Measurements from ENCODE around the gene ELMO3.
A peak's percentile ranks its signal among the peaks of the same experiment; 100 is the strongest.

Gene ELMO3

DNA sequence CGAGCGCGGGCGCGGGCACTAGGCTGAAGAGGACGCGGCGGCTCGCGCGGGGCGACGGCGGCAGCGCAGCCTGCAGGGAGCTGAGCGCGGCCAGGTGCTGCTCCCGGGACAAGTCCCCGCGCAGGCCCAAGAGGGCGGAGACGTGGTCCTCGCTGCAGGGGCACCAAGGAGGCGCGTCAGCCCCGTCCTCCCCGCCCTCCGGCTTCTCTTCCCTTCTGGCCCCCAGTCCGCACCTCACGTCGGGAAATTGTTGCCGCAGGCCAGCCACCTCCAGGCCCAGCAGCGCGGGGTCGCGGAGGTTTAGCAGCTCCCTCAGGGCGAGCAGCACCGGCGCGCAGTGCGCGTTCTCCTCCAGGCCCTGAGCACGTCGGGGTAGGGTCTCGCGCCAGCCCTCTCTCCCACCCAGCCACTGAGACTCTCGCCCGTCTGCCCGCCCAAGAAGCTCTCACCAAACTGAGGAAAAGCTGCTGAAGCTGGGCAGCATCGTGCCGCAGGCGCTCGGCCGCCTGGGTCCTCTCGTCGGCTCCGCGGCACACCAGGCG lies 14.4 kb upstream of the ELMO3 start:
- no peaks in the 10 kb centered on the region for H3K9me3 ChIP-seq (ENCODE audit: control insufficient read depth, insufficient read depth, low read length)
- no peak overlapping the region for H3K9ac ChIP-seq (ENCODE audit: low read depth, low read length)
- no peaks in the 10 kb centered on the region for H3K36me3 ChIP-seq (ENCODE audit: control insufficient read depth, insufficient read depth, low read length)
- H3K4me3 ChIP-seq (ENCODE audit: low read depth, low read length) = peak overlapping the region; percentile 96
- H3K27ac ChIP-seq (ENCODE audit: low read depth, low read length) = no peak overlapping the region
- peaks cover 28% of the 10 kb centered on the region for H3K27me3 ChIP-seq (ENCODE audit: control insufficient read depth, insufficient read depth, low read length)
- 0 out of 2 replicates have a peak, but pooled peaks cover 4% of the 10 kb centered on the region for H3K4me1 ChIP-seq (ENCODE audit: control insufficient read depth, insufficient read depth, low read length)

DNA sequence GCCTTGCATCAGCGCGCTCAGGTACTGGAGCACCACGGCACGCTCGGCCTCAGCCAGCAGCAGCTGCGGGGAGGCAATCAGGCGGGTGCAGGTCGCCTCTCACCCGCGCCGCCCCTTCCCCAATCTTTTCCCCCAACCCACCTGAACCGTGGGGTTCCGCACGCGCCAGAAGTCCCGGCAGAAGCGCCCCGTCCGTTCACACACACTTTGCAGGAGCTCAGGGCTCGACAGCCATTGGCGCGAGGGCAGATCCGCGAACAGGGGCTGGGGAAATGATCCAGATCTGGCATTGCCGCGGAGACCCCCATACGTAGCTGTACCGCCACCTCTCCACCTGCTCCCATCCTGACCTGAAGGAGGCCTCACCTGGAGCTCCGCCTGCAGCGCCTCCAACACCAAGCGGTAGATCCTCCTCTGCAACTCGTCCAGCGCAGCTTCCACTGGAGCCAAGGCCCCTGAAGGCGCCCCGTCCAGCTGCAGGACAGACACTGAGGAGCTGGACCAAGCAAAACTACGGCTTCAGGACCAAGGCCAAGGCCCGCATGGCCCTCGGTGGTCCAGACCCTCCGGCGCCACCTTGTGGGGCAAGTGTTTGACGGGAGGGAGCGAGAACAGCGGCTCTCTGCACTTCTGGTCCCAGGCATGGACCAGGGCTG lies 13.8 kb upstream of the ELMO3 start:
- Histone ChIP-seq H3K4me1 (ENCODE audit: control insufficient read depth, insufficient read depth, low read length) (0 out of 2 replicates have a peak, but pooled peaks cover 4% of the 10 kb centered on the region), H3K36me3 (ENCODE audit: control insufficient read depth, insufficient read depth, low read length) (no peaks in the 10 kb centered on the region), H3K9ac (ENCODE audit: low read depth, low read length) (no peak overlapping the region), H3K4me3 (ENCODE audit: low read depth, low read length) (peak overlapping the region; percentile 96; the same call in 1 of the 2 replicates), H3K9me3 (ENCODE audit: control insufficient read depth, insufficient read depth, low read length) (no peaks in the 10 kb centered on the region), H3K27me3 (ENCODE audit: control insufficient read depth, insufficient read depth, low read length) (peaks cover 28% of the 10 kb centered on the region), H3K27ac (ENCODE audit: low read depth, low read length) (no peak overlapping the region)

DNA sequence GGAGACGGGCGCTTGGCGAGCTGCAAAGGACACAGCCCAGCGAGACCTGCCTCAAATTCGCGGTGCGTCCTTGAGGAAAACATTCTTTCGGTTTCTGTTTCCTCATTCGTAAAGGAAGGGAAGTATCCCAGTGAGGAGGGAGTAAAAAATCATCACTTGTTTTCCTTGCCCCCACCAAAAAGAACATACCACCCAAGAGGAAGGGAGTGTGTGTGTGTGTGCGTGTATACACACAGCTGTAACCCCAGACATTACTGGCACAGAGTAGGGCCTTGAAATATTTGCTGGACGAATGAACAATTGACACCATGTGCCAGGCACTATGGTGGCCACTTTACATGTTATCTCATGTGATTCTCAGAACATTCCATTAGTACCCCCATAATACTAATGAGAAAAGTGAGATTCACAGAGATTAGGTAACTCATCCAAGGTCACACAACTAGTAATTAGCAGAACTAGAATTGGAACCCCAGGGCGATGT lies 13.2 kb upstream of the ELMO3 start:
- 0 out of 2 replicates have a peak, but pooled peaks cover 4% of the 10 kb centered on the region for H3K4me1 ChIP-seq (ENCODE audit: control insufficient read depth, insufficient read depth, low read length)
- H3K4me3 ChIP-seq (ENCODE audit: low read depth, low read length) = no peak overlapping the region
- no peak overlapping the region for H3K27ac ChIP-seq (ENCODE audit: low read depth, low read length)
- H3K9me3 ChIP-seq (ENCODE audit: control insufficient read depth, insufficient read depth, low read length) = no peaks in the 10 kb centered on the region
- no peak overlapping the region for H3K9ac ChIP-seq (ENCODE audit: low read depth, low read length)
- H3K27me3 ChIP-seq (ENCODE audit: control insufficient read depth, insufficient read depth, low read length) = peaks cover 28% of the 10 kb centered on the region
- no peaks in the 10 kb centered on the region for H3K36me3 ChIP-seq (ENCODE audit: control insufficient read depth, insufficient read depth, low read length)

DNA sequence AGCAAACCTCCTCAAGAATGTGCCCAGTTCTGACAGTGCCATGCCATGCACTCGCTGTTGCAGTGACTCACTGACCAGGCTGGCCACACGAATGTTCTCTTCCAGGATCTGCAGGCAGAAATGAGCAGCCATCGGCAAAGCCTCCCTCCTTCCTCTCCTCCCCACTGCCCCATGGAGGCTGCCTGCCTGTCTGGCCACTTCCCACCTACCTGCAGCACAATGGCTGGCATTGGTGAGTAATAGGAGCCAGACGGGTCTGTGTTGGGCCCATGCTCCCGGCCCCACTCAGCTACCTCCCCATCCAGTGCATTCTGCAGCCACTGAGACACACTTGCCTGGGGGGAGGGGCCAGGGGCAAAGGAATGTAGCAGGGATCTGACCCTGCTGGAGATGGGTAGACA lies 12.4 kb upstream of the ELMO3 start:
- Histone ChIP-seq H3K4me3 (ENCODE audit: low read depth, low read length) (no peak overlapping the region), H3K27ac (ENCODE audit: low read depth, low read length) (no peak overlapping the region), H3K4me1 (ENCODE audit: control insufficient read depth, insufficient read depth, low read length) (0 out of 2 replicates have a peak, but pooled peaks cover 4% of the 10 kb centered on the region), H3K9ac (ENCODE audit: low read depth, low read length) (no peak overlapping the region), H3K9me3 (ENCODE audit: control insufficient read depth, insufficient read depth, low read length) (no peaks in the 10 kb centered on the region), H3K27me3 (ENCODE audit: control insufficient read depth, insufficient read depth, low read length) (peaks cover 28% of the 10 kb centered on the region), H3K36me3 (ENCODE audit: control insufficient read depth, insufficient read depth, low read length) (no peaks in the 10 kb centered on the region)

DNA sequence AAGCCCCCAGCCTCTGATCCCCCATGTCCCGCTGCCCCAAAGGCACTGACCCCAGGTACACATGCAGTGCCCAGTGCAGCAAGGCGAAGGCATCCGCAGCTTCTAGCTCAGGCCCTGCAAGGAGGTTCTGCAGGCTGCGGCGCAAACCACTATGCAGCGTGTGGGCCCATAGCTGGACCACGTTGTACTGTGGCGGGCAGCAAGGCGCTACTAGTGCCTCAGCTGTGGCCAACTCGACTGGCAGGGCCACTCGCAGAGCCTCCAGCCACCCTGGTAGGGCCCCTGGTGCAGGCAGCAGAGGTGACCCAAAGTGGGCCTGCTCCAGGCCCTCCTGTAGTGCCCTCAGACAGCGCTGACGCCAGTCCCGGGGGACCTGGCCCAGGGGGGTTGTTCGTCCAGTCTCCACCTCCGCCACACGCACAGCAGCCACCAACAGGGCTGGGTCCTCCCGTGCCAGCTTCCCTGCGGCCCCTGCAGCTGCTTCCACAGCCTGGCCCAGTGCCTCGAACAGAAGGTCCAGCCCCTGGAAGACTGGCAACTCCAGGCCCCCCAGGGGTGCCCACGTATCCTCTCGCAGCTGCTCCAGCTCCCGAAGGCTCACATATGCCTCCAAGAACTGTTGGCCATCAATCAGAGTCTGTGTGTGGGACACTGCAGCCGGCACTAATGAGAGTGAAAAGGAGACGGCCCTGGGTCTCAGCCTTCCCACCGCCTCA lies 11.6 kb upstream of the ELMO3 start:
- no peak overlapping the region for H3K9ac ChIP-seq (ENCODE audit: low read depth, low read length)
- no peak overlapping the region for H3K27ac ChIP-seq (ENCODE audit: low read depth, low read length)
- H3K4me1 ChIP-seq (ENCODE audit: control insufficient read depth, insufficient read depth, low read length) = 0 out of 2 replicates have a peak, but pooled peaks cover 4% of the 10 kb centered on the region
- H3K36me3 ChIP-seq (ENCODE audit: control insufficient read depth, insufficient read depth, low read length) = no peaks in the 10 kb centered on the region
- no peak overlapping the region for H3K4me3 ChIP-seq (ENCODE audit: low read depth, low read length)
- H3K9me3 ChIP-seq (ENCODE audit: control insufficient read depth, insufficient read depth, low read length) = no peaks in the 10 kb centered on the region
- H3K27me3 ChIP-seq (ENCODE audit: control insufficient read depth, insufficient read depth, low read length) = peaks cover 28% of the 10 kb centered on the region

DNA sequence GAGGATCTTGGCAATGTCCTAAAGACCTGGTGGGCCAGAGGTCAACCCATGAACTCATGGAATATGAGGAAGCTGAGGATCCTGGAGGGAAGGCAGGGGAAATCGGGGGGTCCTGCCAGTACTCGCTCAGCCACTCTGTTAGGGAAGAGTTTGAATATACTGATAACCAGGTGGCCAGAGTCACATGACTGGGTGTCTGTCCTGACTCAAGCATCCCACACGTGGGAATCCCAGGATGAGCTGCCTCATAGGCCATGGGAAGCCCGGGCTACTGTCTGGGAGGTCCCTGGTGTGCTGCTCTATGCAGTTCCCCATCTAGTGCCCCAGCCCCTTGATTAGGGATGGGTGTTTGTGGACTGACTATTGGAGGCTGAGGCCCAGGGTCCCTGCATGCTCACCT lies 10.6 kb upstream of the ELMO3 start:
- no peaks in the 10 kb centered on the region for H3K9me3 ChIP-seq (ENCODE audit: control insufficient read depth, insufficient read depth, low read length)
- peaks cover 4% of the 10 kb centered on the region; the same call in 1 of the 2 replicates for H3K36me3 ChIP-seq (ENCODE audit: control insufficient read depth, insufficient read depth, low read length)
- H3K9ac ChIP-seq (ENCODE audit: low read depth, low read length) = no peak overlapping the region
- H3K4me3 ChIP-seq (ENCODE audit: low read depth, low read length) = no peak overlapping the region
- 0 out of 2 replicates have a peak, but pooled peaks cover 11% of the 10 kb centered on the region for H3K4me1 ChIP-seq (ENCODE audit: control insufficient read depth, insufficient read depth, low read length)
- no peak overlapping the region for H3K27ac ChIP-seq (ENCODE audit: low read depth, low read length)
- H3K27me3 ChIP-seq (ENCODE audit: control insufficient read depth, insufficient read depth, low read length) = peaks cover 28% of the 10 kb centered on the region

DNA sequence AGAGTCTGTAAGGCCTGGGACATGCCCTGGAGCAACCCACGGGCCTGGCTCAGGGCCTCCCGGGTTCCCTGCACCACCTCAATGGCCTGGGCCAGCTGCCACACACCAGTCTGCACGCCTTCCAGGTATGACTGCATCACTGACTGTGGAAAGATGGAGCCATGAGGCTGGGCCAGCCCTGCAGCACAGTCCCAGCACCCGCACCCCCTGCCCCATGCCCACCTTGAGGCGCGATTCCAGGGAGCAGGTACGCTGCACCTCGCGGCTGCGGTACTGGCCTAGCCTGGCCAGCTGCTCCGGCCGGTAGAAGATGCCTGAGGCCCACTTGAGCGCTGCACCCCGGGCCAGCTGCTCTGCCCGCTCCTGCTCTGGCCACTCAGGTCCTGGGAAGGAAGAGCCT lies 10.1 kb upstream of the ELMO3 start:
- 0 out of 2 replicates have a peak, but pooled peaks cover 11% of the 10 kb centered on the region for H3K4me1 ChIP-seq (ENCODE audit: control insufficient read depth, insufficient read depth, low read length)
- no peak overlapping the region for H3K9ac ChIP-seq (ENCODE audit: low read depth, low read length)
- peaks cover 28% of the 10 kb centered on the region for H3K27me3 ChIP-seq (ENCODE audit: control insufficient read depth, insufficient read depth, low read length)
- H3K4me3 ChIP-seq (ENCODE audit: low read depth, low read length) = no peak overlapping the region
- H3K9me3 ChIP-seq (ENCODE audit: control insufficient read depth, insufficient read depth, low read length) = no peaks in the 10 kb centered on the region
- H3K36me3 ChIP-seq (ENCODE audit: control insufficient read depth, insufficient read depth, low read length) = peaks cover 8% of the 10 kb centered on the region; the same call in 1 of the 2 replicates
- no peak overlapping the region for H3K27ac ChIP-seq (ENCODE audit: low read depth, low read length)

DNA sequence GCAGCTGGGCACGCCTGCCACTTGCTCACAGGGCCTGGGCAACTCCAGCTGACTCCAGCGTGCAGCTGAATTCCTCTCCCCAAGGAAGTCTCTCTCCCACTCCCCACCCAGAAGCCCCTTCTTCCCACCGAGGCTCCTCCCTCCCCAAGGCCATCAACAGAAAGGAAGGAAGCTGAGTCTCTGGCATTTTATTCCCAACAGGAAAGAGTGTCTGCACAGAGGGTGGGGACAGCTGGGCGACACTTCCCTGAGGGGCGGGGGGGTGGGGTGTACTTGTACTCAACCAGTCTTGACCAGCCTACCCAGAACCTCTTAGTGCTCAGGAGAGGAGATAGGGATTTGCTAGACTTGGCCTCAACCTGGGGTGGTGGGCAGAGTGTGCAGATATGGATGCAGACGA lies 8.9 kb upstream of the ELMO3 start, which contains the start of gene EXOC3L1:
Gene EXOC3L1, minus strand, starts transcription at position 96 of the 400 bp plus-strand sequence. CDS start 460 bp downstream, outside the sequence.
- Histone ChIP-seq H3K4me1 (ENCODE audit: control insufficient read depth, insufficient read depth, low read length) (0 out of 2 replicates have a peak, but pooled peaks cover 7% of the 10 kb centered on the region), H3K9me3 (ENCODE audit: control insufficient read depth, insufficient read depth, low read length) (no peaks in the 10 kb centered on the region), H3K36me3 (ENCODE audit: control insufficient read depth, insufficient read depth, low read length) (peaks cover 21% of the 10 kb centered on the region), H3K27ac (ENCODE audit: low read depth, low read length) (no peak within 1 kb of the TSS), H3K9ac (ENCODE audit: low read depth, low read length) (no peak within 1 kb of the TSS), H3K4me3 (ENCODE audit: low read depth, low read length) (no peak within 1 kb of the TSS), H3K27me3 (ENCODE audit: control insufficient read depth, insufficient read depth, low read length) (peaks cover 17% of the 10 kb centered on the region)

DNA sequence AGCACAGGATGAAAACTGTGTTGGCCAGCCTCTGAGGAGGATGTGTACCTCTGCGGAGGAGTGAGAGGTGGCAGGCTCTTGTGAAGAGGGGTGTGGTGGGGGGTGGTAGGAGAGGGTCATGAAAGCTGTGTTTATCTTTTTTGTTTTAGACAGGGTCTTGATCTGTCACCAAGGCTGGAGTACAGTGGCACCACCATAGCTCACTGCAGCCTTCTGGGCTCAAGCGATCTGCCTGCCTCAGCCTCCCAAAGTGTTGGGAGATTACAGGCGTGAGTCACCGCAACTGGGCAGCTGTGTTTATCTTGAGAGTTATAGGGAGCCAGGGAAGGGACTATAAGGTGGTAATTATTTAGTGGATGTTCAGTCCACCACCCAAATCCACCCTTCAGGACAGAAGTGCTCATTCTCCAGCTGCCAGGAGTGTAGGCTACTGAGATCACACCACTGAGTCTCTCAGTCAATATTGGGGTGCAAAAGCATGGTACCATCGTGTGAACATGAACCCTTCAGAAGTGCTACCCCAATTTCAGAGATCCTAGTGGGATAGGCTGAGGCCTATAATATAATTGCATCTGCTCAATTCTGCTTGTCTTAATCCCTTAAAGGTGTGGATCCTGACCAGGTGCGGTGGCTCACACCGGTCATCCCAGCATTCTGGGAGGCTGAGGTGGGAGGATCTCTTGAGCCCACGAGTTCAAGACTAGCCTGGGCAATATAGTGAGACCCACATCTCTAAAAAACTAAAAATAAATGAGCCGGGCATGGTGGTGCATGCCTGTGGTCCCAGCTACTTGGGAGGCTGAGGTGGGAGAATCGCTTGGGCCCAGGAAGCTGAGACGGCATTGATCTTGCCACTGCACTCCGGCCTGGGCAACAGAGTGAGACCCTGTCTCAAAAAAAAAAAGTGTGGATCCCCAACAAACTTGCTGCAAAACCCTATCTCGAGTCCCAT lies 8.2 kb upstream of the ELMO3 start:
- Histone ChIP-seq H3K27me3 (ENCODE audit: control insufficient read depth, insufficient read depth, low read length) (peaks cover 12% of the 10 kb centered on the region), H3K27ac (ENCODE audit: low read depth, low read length) (no peak overlapping the region), H3K9me3 (ENCODE audit: control insufficient read depth, insufficient read depth, low read length) (no peaks in the 10 kb centered on the region), H3K4me3 (ENCODE audit: low read depth, low read length) (no peak overlapping the region), H3K36me3 (ENCODE audit: control insufficient read depth, insufficient read depth, low read length) (peaks cover 28% of the 10 kb centered on the region), H3K9ac (ENCODE audit: low read depth, low read length) (no peak overlapping the region), H3K4me1 (ENCODE audit: control insufficient read depth, insufficient read depth, low read length) (0 out of 2 replicates have a peak, but pooled peaks cover 7% of the 10 kb centered on the region)

DNA sequence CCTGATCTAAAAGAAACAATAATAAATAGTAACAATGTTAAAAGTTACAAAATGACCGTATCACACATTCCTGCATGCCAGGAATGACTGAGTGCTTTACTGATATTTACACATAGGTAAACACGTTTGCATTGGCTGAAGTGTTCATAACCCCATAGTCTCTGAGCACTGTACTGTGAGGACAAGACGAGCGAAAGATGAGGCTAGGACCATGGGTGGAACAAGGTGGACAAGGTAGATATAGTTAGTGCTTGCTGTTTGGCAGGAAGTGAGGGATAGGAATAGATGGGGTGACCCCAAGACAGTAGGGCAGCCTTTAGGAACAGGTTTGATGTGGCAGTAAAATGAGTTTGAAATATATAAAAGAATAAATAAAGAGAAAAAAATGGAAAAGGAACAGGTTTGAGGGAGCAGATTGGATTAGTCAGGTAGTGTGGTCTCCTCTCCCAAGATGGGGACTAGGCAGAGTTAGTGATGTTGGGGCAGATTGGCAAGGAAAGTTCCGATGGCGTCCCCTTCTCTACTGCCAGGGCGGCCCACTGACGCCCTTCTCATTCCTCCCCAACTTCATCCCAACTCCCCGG lies 7.4 kb upstream of the ELMO3 start:
- H3K27ac ChIP-seq (ENCODE audit: low read depth, low read length) = no peak overlapping the region
- no peak overlapping the region for H3K9ac ChIP-seq (ENCODE audit: low read depth, low read length)
- H3K4me3 ChIP-seq (ENCODE audit: low read depth, low read length) = peak overlapping the region; percentile 95; the same call in 1 of the 2 replicates
- peaks cover 4% of the 10 kb centered on the region; the same call in 1 of the 2 replicates for H3K27me3 ChIP-seq (ENCODE audit: control insufficient read depth, insufficient read depth, low read length)
- H3K9me3 ChIP-seq (ENCODE audit: control insufficient read depth, insufficient read depth, low read length) = no peaks in the 10 kb centered on the region
- 0 out of 2 replicates have a peak, but pooled peaks cover 7% of the 10 kb centered on the region for H3K4me1 ChIP-seq (ENCODE audit: control insufficient read depth, insufficient read depth, low read length)
- peaks cover 35% of the 10 kb centered on the region for H3K36me3 ChIP-seq (ENCODE audit: control insufficient read depth, insufficient read depth, low read length)

Measured in HUES48 (cell line).